ENCODE results near the gene TOP2B. TPM values are rescaled to one million over a fixed set of nuclear protein-coding genes. Genes with fewer than 3 reads are reported as not detected.

TOP2B gene
- total RNA-seq, 1 experiment from 2014 or later, result 181 TPM

- DNase-seq, result no peak
- no peak overlapping the region for H2BK5ac ChIP-seq (ENCODE audit: insufficient read length, low read length)
- H3K4me1 ChIP-seq (ENCODE audit: insufficient read depth, low read length), result no peaks in the 10 kb centered on the region; the same call in 1 of the 2 replicates
- no peak overlapping the region for H2AK5ac ChIP-seq (ENCODE audit: insufficient read length, low read length)
- H3K4ac ChIP-seq (ENCODE audit: low read depth, low read length), result no peak overlapping the region
- H3K4me2 ChIP-seq (ENCODE audit: insufficient read depth, insufficient read length, low read length), result no peak overlapping the region
- H3K79me2 ChIP-seq (ENCODE audit: insufficient read depth, low read length), result no peaks in the 10 kb centered on the region
- H4K5ac ChIP-seq (ENCODE audit: insufficient read length, low read depth, low read length), result no peak overlapping the region
- no peaks in the 10 kb centered on the region for H3K23me2 ChIP-seq (ENCODE audit: insufficient read length, low read depth, low read length, poor library complexity, severe bottlenecking)
- H3K56ac ChIP-seq (ENCODE audit: insufficient read length, low read depth, low read length), result no peak overlapping the region
- no peak for TF ChIP-seq CTCF (conservative IDR thresholded peaks at IDR 0.05)
- no peak overlapping the region for H4K91ac ChIP-seq (ENCODE audit: insufficient read length, low read depth, low read length)
- H3K18ac ChIP-seq (ENCODE audit: insufficient read length, low read depth, low read length), result no peak overlapping the region
- H3K27ac ChIP-seq (ENCODE audit: insufficient read length, low read depth, low read length), result no peak overlapping the region
- no peak overlapping the region for H2BK20ac ChIP-seq (ENCODE audit: low read depth, low read length, poor library complexity, severe bottlenecking)
- H4K20me1 ChIP-seq (ENCODE audit: control insufficient read depth, insufficient read depth, insufficient read length), result no peaks in the 10 kb centered on the region
- H3K9me3 Mint-ChIP-seq, result no peaks in the 10 kb centered on the region; a peak in 1 of 5 replicates
- no peak overlapping the region for H2AFZ ChIP-seq (ENCODE audit: low read length)
- H2BK15ac ChIP-seq (ENCODE audit: low read depth, low read length), result no peak overlapping the region
- H3K79me1 ChIP-seq (ENCODE audit: insufficient read depth, low read depth, low read length, poor library complexity, severe bottlenecking), result no peaks in the 10 kb centered on the region
- no peaks in the 10 kb centered on the region for H3K9me3 ChIP-seq (ENCODE audit: control insufficient read depth, low read depth, low read length)
- no peak overlapping the region for H2BK120ac ChIP-seq (ENCODE audit: low read depth, low read length, poor library complexity, severe bottlenecking)
- no peak overlapping the region for H3K23ac ChIP-seq (ENCODE audit: insufficient read length, low read depth, low read length)
- H3K14ac ChIP-seq (ENCODE audit: insufficient read depth, low read length), result no peak overlapping the region
- no peaks in the 10 kb centered on the region; a peak in 1 of 7 replicates for H3K36me3 Mint-ChIP-seq (ENCODE audit: insufficient read depth in 1 of 3, low read depth in 3 of 3)
- H3K27me3 ChIP-seq (ENCODE audit: insufficient read depth, low read length), result no peaks in the 10 kb centered on the region
- no peak overlapping the region for H3K9ac ChIP-seq (ENCODE audit: extremely low read depth, insufficient read length, low read length)
- H4K8ac ChIP-seq (replicated peaks; ENCODE audit: insufficient read length, low read depth, low read length), result no peak overlapping the region
- no peak overlapping the region for H3K4me3 Mint-ChIP-seq
- H3K27ac Mint-ChIP-seq, result no peak overlapping the region
- WGBS (ENCODE audit: extremely low coverage, insufficient read length, low lambda C conversion rate), result no CpG with 5 or more reads among the region's 3 CpGs
- peaks cover 2% of the 10 kb centered on the region for H3K27me3 Mint-ChIP-seq (ENCODE audit: low read depth)
- H3T11ph ChIP-seq (ENCODE audit: low read length), result no peak overlapping the region
- H3K4me1 Mint-ChIP-seq, result peaks cover 9 to 23% of the 10 kb centered on the region in 2 experiments
- no peak overlapping the region for H2BK12ac ChIP-seq (ENCODE audit: insufficient read length, low read depth, low read length)
These were observed 92.4 kb downstream of the TOP2B start for GRCh38 chr3:25572336-25572735.
